H1 (cell line): Measurements from ENCODE around the gene PXDC1. TPM values are rescaled to one million over a fixed set of nuclear protein-coding genes. Genes with fewer than 3 reads are reported as not detected.

Experiments used
- CTCF ChIP-seq, 3 experiments: IDR thresholded peaks; 1 replicate in 2 of 3; 2 replicates in 1 of 3; pipeline versions ENCODE4 v1.5.1 to v1.6.1; 2011; ENCODE audit warnings: low read length in 3 of 3, mild to moderate bottlenecking in 3 of 3, inconsistent platforms in 2 of 3, low read depth in 1 of 3, moderate library complexity in 1 of 3; ENCODE audit not compliant: insufficient read depth in 1 of 3; ENCODE audit errors: control extremely low read depth in 1 of 3
- polyA plus RNA-seq, 7 experiments: library from polyadenylated mRNA; depleted of rRNA in 3 of 7; stranded (reverse) in 5 of 7; unstranded in 2 of 7; fragments of >200 nt in 5 of 7; fragments of 200-250 nt in 2 of 7; gene quantifications; 1 replicate in 5 of 7; 2 replicates in 1 of 7; 4 replicates in 1 of 7; pipeline versions ENCODE4 v1.2.1 to v1.2.3, GENCODE V29; 2011 to 2013; ENCODE audit warnings: missing spikeins in 2 of 7, mixed read lengths in 2 of 7
- total RNA-seq: library from RNA; stranded (reverse); fragmentation: NEBNext Ultra II Directional; extraction: Animal tissue kit (Norgen Biotek cat#: 25700); gene quantifications from 2 replicates; pipeline ENCODE4 v1.2.1, GENCODE V29; 2021

Gene PXDC1
- total and polyA plus RNA-seq, 2 of the 8 experiments (the other 6 are each of a cell fraction or from before 2014, with no cell fraction given): 1.7 to 2.0 TPM

GRCh38 chr6:3748208-3749066, 3.1 kb downstream of the PXDC1 start (continued):
- TF ChIP-seq CTCF (IDR thresholded peaks at IDR 0.05; ENCODE audit: control extremely low read depth in 1 of 3, insufficient read depth in 1 of 3, low read depth in 1 of 3, low read length in 3 of 3): peak in 2 of 3 experiments; percentile 79 to 92; a peak in 3 of 4 replicates
